Measurements from ENCODE around the gene NFIX. TPM values are rescaled to one million over a fixed set of nuclear protein-coding genes. Genes with fewer than 3 reads are reported as not detected.

NFIX gene
- total and polyA plus RNA-seq, 2 experiments from 2014 or later = 0.06 to 0.14 TPM

- TF ChIP-seq, protein P1, sequence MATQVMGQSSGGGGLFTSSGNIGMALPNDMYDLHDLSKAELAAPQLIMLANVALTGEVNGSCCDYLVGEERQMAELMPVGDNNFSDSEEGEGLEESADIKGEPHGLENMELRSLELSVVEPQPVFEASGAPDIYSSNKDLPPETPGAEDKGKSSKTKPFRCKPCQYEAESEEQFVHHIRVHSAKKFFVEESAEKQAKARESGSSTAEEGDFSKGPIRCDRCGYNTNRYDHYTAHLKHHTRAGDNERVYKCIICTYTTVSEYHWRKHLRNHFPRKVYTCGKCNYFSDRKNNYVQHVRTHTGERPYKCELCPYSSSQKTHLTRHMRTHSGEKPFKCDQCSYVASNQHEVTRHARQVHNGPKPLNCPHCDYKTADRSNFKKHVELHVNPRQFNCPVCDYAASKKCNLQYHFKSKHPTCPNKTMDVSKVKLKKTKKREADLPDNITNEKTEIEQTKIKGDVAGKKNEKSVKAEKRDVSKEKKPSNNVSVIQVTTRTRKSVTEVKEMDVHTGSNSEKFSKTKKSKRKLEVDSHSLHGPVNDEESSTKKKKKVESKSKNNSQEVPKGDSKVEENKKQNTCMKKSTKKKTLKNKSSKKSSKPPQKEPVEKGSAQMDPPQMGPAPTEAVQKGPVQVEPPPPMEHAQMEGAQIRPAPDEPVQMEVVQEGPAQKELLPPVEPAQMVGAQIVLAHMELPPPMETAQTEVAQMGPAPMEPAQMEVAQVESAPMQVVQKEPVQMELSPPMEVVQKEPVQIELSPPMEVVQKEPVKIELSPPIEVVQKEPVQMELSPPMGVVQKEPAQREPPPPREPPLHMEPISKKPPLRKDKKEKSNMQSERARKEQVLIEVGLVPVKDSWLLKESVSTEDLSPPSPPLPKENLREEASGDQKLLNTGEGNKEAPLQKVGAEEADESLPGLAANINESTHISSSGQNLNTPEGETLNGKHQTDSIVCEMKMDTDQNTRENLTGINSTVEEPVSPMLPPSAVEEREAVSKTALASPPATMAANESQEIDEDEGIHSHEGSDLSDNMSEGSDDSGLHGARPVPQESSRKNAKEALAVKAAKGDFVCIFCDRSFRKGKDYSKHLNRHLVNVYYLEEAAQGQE (IDR thresholded peaks at IDR 0.05; ENCODE audit: unreplicated experiment) = no peak
- TF ChIP-seq CTCF (conservative IDR thresholded peaks at IDR 0.05; ENCODE audit: low read depth in 2 of 2) (no peak), ZNF331 (CRISPR knock-in tag; IDR thresholded peaks at IDR 0.05; ENCODE audit: low read depth) (no peak), EZH2 (IDR thresholded peaks at IDR 0.05; ENCODE audit: low read depth, unreplicated experiment) (no peak)
Observed at GRCh38 chr19:13139633-13140311, 144.5 kb downstream of the NFIX start (continued).

DNA sequence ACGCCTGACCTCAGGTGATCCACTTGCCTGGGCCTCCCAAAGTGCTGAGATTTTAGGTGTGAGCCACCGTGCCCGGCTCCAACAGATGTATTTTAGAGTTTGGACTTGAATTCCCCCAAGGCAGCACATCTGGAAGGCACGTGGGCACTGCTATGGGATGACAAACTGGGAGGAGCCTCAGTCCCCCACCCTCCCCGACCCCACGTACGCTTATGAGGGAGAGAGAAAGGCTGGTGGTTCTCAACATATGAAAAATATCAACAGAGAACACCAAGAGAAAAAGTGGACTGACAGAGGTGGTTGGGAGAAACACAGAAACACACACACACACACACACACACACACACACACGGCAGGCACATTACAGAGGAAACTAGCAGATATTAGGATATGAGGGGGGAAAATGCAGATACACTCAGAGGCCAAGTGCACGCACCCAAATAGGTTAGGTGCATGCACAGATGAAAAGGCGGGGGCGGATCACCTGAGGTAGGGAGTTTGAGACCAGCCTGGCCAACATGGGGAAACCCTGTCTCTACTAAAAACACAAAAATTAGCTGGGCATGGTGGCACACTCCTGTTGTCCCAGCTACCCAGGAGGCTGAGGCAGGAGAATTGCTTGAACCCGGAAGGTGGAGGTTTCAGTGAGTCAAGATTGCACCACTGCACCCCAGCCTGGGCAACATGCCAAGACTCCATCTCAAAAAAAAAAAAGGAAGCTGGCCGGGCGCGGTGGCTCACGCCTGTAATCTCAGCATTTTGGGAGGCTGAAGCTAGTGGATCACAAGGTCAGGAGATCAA, 151.7 kb downstream of the NFIX start:
- Mint-ChIP-seq H3K27me3 (ENCODE audit: insufficient read depth, low read depth, poor library complexity) (peaks cover 20% of the 10 kb centered on the region), H3K27ac (no peak overlapping the region), H3K36me3 (ENCODE audit: low read depth) (peaks cover 15% of the 10 kb centered on the region), H3K4me3 (no peak overlapping the region), H3K9me3 (peaks cover 3% of the 10 kb centered on the region; the same call in 1 of the 3 replicates), H3K4me1 (peaks cover 9% of the 10 kb centered on the region)
- Histone ChIP-seq H3F3A (replicated peaks; ENCODE audit: low read depth) (peaks cover 8% of the 10 kb centered on the region), H3K9me2 (ENCODE audit: insufficient read depth) (no peaks in the 10 kb centered on the region), H3K27ac (ENCODE audit: low read depth) (no peak overlapping the region), H2AFZ (no peak overlapping the region), H4K20me1 (replicated peaks; ENCODE audit: insufficient read depth) (peaks cover 10% of the 10 kb centered on the region; the same call in 1 of the 2 replicates), H3K4me1 (ENCODE audit: insufficient read depth) (no peaks in the 10 kb centered on the region), H3K36me3 (ENCODE audit: insufficient read depth) (no peaks in the 10 kb centered on the region), H3K4me2 (no peak overlapping the region), H3K79me2 (replicated peaks; ENCODE audit: insufficient read depth) (peaks cover 19% of the 10 kb centered on the region), H3K4me3 (no peak overlapping the region), H3K27me3 (ENCODE audit: insufficient read depth) (no peaks in the 10 kb centered on the region)
- ATAC-seq (no peak), DNase-seq (ENCODE audit: low spot score) (no peak)
- TF ChIP-seq CREB1 (CRISPR knock-in tag; IDR thresholded peaks at IDR 0.05; ENCODE audit: low read depth) (no peak), NANOG (IDR thresholded peaks at IDR 0.05; ENCODE audit: borderline replicate concordance) (no peak), ZNF331 (CRISPR knock-in tag; IDR thresholded peaks at IDR 0.05; ENCODE audit: low read depth) (no peak), ZNF114 (CRISPR knock-in tag; IDR thresholded peaks at IDR 0.05) (no peak), ZNF462 (CRISPR knock-in tag; IDR thresholded peaks at IDR 0.05) (no peak), EZH2phosphoT487 (IDR thresholded peaks at IDR 0.05; ENCODE audit: unreplicated experiment) (no peak), ETS1 (IDR thresholded peaks at IDR 0.05) (no peak)

Data from GM23338 (cell line).